GM18498 (cell line): Measurements from ENCODE around the gene UGT1A1.

Experiments
- ATAC-seq: cut with Tn5 transposase; IDR thresholded peaks from one replicate; pipeline ENCODE4 v1.9.1; 2021; ENCODE audit warnings: mild to moderate bottlenecking, moderate library complexity; ENCODE audit not compliant: unreplicated experiment

UGT1A1 gene

DNA sequence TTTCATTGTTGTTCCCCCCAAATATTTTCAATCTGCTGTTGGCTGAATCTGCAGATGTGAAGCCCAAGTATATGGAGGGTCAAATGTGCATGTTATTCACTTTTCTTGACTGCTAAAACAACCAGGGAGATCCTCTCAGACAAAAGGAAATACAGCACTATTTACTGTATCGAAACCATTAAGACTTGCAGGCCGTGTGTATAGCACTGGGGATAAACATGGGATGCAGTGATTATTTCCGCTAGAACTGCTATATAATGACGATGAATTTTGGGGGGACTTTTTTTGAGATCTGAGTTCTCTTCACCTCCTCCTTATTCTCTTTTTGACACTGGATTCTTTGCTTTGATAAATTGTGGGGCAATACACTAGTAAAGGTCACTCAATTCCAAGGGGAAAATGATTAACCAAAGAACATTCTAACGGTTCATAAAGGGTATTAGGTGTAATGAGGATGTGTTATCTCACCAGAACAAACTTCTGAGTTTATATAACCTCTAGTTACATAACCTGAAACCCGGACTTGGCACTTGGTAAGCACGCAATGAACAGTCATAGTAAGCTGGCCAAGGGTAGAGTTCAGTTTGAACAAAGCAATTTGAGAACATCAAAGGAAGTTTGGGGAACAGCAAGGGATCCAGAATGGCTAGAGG, 3.5 kb upstream of the UGT1A1 start:
- ATAC-seq, result no peak

DNA sequence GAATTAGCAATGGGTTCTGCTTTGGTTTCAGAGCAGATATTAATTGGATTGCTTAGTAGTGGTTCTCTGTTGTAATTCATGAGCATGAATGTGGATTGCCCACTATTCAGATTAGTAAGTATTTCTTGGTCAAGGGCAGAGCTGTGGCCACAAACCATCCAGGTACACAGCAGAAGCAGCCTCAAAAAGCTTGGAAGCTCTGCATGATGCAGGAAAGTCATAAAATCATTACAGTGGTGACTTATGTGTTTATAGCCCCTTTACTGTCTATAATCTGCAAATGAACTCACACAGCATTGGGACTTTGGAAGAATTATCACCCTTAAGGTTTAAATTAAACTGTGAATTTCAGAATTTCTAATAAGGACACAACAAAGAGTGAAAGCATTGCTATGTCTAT, 1.9 kb upstream of the UGT1A1 start:
- ATAC-seq, result no peak

DNA sequence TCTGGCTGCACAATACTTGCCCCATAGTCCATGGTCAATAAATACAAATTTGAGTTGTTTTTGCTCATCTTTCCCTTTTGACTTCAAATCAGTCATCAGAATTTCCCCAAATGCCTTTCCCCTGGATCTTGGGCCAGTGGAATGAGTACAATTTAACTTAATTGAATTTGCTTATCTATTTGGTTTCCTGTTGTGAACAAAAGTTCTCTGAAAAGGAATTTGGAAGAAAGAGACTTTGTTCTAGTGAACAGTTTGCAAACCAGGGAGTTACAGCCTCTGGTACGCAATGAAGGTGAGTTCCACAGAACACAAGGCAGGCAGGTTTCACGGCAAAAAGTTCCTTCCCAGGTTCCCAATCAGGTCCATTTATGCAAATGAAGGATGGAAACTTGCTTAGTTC, 1.2 kb upstream of the UGT1A1 start:
- ATAC-seq, result no peak

DNA sequence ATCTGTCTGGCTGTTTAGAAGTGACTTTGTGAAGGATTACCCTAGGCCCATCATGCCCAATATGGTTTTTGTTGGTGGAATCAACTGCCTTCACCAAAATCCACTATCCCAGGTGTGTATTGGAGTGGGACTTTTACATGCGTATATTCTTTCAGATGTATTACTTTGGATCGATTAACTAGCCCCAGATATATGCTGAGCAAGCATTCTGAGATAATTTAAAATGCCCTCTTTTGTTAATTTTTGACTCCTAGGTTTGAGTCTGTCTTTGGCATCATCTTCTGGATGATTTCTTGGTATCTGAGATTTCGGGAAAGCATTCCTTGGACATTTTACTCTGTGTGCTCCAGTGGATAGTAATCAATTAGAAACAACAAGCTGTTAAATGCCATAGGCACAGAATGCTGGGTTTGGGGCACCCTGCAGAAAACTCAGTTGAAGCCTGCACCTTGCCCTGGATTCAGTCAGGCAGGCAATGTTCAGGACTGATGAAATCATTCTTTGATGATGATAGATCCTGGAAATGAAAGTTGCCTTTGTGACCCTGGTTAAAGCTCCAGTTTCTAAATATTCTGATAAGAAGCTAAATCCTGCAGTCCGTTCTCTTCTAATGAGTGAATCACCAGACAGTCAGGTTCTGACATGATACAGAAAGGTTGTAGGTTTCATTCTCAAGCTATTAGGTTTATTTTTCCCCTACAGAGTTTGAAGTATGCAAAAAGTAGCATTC, 1.1 kb downstream of the UGT1A1 start:
- no peak for ATAC-seq

DNA sequence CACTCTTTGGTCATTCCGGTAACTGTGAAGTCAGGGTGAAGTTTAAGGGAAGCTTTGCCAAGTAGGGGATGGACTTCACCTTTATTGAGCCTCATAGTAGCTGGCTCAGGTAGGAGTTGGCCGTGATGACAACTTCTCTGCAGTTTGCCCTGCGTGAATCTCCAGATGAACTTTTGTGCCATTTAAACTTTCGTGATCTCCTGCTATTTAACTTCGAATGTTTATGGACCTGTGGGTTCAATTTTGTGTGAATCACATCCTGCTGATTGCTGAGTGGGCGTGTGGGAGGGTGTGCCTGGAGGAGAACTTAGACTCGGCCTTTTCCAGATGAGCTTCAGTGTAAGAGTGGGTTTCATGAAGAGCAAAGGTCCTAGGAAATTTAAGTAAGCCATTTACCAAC, 4.2 kb downstream of the UGT1A1 start:
- no peak for ATAC-seq

DNA sequence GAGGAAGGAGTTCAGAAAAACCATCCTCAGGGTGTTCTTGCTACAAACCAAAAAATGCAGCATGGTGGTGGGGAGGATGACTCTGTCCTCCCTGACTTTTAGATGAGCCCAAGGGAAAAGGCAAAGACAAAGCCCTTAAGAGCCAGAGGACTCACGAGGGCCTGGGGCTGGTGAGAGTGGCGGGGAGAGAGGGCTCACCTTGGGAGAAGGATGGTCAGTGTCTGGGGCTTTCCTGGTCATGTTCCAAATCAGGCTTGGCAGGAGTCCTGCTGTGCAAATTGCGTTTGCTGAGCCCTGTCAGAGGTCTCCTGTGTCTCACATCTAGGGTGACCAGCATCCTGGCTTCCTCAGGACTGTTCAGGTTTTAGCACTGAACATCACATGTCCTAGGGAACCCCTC, 4.7 kb downstream of the UGT1A1 start:
- ATAC-seq, result no peak

DNA sequence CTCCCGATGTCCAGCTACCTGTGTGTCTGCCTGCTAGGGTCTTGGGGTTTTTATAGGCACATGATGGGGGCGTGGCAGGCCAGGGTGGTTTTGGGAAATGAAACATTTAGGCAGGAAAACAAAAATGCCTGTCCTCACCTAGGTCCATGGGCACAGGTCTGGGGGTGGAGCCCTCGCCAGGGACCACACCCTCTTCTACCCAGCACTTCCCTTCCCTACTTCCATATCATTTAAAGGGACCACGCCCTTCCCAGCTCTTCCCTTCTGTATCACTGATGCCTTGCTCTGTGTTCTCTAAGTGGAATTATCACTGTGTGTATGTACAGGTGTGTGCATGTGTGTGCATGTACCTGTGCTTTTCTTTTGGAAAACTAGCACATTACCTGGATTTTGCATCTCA, 6.3 kb downstream of the UGT1A1 start:
- ATAC-seq, result no peak

DNA sequence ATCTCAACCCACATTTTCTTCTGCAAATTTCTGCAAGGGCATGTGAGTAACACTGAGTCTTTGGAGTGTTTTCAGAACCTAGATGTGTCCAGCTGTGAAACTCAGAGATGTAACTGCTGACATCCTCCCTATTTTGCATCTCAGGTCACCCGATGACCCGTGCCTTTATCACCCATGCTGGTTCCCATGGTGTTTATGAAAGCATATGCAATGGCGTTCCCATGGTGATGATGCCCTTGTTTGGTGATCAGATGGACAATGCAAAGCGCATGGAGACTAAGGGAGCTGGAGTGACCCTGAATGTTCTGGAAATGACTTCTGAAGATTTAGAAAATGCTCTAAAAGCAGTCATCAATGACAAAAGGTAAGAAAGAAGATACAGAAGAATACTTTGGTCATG, 8.0 kb downstream of the UGT1A1 start:
- no peak for ATAC-seq

DNA sequence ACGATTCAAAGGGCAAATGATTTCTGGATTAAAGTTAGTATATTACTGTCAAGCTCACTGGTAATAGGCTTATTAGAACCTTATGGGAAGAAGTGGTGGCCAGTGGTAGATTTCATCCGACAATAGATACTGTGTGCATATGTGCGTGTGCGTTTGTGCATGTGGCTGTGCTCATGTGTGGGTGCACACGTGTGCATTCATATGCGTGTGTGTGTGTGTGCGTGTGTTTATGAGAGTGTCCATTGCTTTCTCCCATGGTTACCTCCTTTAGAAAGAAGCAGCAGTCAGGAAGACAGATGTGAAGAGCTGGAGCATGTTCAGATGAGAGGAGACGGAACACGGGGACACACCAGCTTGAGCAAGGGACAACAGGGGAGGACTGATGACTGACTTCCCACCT, 9.2 kb downstream of the UGT1A1 start:
- no peak for ATAC-seq

DNA sequence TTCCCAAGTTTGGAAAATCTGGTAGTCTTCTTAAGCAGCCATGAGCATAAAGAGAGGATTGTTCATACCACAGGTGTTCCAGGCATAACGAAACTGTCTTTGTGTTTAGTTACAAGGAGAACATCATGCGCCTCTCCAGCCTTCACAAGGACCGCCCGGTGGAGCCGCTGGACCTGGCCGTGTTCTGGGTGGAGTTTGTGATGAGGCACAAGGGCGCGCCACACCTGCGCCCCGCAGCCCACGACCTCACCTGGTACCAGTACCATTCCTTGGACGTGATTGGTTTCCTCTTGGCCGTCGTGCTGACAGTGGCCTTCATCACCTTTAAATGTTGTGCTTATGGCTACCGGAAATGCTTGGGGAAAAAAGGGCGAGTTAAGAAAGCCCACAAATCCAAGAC, 12.1 kb downstream of the UGT1A1 start:
- ATAC-seq, result no peak

DNA sequence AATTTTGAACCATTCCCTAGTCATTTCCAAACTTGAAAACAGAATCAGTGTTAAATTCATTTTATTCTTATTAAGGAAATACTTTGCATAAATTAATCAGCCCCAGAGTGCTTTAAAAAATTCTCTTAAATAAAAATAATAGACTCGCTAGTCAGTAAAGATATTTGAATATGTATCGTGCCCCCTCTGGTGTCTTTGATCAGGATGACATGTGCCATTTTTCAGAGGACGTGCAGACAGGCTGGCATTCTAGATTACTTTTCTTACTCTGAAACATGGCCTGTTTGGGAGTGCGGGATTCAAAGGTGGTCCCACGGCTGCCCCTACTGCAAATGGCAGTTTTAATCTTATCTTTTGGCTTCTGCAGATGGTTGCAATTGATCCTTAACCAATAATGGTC, 12.5 kb downstream of the UGT1A1 start:
- ATAC-seq, result no peak

DNA sequence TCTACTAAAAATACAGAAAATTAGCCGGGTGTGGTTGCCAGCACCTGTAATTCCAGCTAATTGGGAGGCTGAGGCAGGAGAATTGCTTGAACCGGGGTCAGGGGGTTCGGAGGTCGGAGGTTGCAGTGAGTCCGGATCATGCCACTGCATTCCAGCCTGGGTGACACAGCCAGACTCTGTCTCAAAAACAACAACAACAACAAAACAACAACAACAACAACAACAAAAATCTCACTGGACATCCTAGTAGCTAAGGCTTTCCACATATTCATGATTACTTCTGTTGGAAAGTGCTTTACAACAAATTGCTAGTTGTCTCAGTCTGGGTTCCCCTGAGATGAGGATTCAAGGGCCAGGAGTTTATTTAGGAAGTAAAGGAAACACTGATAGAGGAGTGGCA, 13.8 kb downstream of the UGT1A1 start:
- ATAC-seq, result no peak

DNA sequence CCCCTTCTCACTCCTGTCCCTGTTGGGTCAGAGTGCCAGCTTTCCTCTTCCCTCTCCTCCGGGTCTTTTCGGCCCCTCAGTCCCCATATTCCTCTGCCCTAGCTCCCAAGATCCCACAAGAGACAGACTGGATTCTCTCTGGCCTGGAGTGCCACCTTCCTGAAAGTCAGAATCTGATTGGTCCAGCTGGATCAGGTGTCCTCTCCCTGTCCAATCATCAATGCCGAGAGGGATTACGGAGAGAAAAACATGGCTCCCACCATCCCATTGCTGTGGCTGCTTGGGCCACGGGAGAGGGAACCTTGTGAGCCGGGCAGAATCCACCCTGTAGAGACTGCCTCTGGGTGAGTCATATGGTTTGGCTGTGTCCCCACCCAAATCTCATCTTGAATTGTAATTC, 15.3 kb downstream of the UGT1A1 start:
- no peak for ATAC-seq

DNA sequence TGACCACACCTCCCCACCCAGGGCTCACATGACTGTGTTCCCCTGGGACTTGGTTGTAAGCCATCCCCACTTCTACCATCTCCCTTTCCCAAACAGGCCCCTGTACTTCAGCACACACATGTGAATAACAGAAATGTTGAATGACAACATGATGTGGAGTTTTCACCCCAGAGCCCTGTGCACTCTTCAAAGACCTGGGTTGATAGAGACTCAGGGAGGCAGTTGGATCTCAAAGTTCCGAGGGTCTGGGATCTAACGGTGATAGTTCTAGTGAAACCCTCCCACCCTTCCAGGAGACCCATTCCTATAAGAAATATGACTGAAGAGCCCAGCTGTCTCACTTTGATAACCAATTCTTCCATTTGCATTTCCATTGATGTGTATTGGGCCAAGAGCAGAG, 18.0 kb downstream of the UGT1A1 start, which contains the start of gene MROH2A:
MROH2A (plus strand) TSS at position 301 of the 400 bp plus-strand sequence. CDS start 1,029 bp downstream, outside the sequence.
- ATAC-seq, result no peak

DNA sequence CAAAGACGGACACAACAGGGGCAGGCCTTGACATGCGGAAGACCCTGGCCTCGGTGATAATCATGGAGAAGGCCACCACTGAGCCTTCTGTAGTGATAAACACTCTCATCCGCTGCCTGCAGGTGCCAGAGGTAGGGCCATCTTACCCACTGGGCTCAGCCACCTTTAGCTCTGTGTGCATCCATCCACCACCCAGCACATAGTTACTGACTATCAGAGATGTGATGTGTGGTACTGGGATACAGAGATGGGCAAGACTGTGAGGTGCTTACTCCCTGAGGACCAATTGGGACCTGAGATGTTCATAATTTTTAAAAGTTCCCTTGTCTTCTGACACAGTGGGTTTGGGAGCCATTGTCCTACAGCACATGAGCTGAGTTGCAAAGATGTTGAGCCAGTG, 19.7 kb downstream of the UGT1A1 start:
- no peak for ATAC-seq

DNA sequence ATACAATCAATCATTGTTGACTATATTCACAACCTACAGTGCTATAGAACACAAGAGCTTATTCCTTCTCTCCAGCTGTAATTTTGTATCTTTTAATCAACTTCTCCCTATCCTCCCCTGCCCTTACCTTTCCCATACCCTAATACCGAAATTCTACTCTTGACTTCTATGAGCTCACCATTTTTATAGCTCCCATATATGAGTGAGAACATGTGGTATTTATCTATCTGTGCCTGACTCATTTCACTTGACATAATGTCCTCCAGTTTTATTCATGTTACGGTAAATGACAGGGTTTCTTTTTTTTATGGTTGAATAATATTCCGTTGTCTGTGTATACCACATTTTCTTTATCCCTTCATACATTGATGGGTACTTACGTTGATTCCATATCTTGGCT, 20.7 kb downstream of the UGT1A1 start:
- no peak for ATAC-seq

DNA sequence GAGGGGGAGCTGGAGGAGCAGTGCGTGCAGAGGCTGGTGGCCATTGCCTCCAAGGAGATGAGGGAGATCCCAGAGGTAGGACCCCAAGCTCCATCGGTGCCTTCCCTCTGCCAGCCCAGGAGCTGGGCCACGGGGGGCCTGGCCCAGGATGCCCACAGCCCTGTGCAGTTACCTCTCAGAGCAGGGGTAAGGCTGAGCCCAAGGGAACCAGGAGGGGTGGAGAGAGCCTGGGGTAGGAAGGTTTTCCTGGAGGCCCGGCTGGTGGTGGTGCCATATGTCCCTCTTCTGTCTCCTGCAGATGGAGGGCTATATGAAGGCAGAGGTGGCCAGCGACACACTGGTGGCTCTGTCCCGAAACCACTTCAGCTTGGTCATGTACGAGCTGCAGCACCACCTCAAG, 29.5 kb downstream of the UGT1A1 start:
- ATAC-seq, result no peak

DNA sequence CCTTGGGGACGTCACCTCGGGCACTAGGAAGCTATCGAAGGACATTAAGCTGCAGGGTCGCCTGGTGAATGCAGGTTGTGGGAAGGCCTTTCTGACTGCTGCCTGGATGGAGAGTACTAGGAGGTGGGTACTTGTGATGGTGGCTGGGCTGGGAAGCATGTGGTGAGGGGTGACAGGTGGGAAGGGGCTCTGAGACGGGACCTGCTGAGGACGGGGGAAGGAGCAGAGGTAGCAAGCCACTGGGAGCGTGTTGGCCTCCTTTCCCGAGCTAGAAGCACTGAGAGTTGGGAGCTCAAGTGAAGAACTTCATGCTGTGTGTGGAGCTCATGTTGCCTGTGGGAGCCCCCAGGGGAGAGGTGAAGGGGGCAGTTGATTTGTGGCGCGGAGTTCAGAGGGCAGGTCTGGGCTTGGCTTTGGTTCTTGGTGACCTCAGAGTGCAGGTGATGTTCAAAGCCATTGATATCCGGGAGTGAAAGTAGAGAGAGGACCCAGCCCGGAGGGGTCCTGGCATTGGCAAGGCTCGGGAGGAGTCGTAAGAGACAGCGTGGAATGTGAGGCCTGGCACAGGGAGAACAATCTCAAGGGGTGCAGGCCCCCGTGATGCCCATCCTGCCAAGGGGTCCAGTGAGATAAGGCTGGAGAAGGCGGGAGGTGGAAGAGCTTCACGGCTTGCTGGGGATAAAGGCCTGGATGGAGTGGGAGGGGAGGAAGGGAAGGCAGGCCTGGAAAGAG, 31.2 kb downstream of the UGT1A1 start:
- ATAC-seq, result no peak

DNA sequence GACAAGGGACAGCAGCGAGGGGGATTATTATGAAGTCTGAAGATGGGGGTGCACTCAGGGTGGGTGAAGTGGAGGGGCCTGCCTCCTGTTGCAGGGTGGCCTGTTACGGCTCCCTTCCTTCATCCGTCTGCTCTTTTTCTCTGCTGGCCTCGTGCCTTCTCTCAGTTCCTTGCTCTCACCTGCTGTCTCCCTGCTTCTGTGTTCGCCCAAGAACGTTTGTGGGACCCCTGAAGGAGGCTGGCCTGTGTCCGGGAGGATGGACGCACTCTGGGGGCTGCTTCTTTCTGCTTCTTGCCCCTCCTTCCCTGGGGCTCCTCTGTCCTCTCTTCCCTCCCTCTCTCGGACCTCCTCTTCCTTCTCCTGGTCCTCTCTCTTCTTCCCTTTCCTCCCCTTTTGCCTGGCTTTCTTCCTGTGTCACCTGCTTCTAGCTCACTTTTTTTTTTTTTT, 31.8 kb downstream of the UGT1A1 start:
- ATAC-seq, result no peak

DNA sequence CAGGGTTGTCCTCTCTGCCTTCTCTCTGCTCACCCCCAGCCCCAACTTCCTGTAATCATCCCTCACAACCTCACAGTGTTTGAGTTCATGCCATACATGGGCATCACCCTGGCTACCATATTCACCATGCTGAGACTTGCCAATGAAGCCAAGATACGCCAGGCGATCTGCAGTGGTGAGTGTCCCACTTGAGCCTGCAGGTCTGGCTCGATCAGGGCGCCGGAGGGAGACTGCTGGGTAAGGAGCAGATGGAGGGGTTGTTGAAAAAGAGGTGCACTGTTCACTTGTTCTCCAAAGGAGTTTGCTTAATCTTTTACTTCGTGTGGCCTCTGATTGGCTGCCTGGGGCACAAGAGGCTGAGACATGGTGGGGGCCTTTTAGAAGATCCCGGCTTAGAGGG, 32.6 kb downstream of the UGT1A1 start:
- no peak for ATAC-seq

DNA sequence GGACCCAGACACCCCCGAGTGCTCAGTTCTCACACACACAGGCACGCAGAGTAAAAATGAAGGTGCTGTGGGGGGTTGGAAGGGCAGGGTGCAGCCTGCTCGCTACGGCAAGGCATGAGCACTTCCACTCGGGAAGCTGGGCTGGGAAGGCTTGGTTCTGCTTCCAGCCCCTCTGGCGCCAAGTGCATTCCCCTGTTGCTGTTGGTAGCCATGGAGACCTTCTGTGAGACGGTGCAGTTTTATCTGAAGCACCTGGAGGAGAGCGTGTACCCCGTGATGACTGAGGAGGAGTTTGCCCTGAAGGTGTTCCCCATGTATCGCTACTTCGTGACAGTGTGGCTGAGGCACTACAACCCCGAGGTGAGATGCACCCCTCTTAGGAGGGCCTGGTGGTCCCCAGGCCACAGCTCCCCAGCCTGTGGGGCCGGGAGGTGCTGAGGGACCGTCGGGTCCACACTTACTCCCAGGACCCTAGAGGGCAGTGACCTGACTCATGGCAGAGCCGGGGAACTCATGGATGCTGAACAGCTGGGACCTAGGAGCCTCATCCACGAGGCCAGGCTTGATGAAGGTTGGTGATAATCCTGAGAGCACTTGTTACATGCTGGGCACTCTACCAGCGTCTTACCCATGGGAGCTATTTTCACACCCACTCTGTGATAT, 33.5 kb downstream of the UGT1A1 start:
- no peak for ATAC-seq
